Activated CD4-positive, alpha-beta T cell treated with anti-CD3 and anti-CD28 coated beads, Interleukin-2, amount 10 ng/mL, durations not matched to agents 7 days and 5 days (primary cell): ENCODE results near the gene SLC7A8. TPM values are rescaled to one million over a fixed set of nuclear protein-coding genes. Genes with fewer than 3 reads are reported as not detected.

Experiments used
- CTCF ChIA-PET: fragments of 350-600 bp; sonication (Branson Sonifier 250); formaldehyde crosslinking; loops from one replicate; lab custom pipeline; 2021; ENCODE audit warnings: antibody characterized with exemption; lab: Charles Lee
- POLR2A ChIA-PET: fragments of 350-600 bp; sonication (Branson Sonifier 250); formaldehyde crosslinking; loops from one replicate; lab custom pipeline; 2021; ENCODE audit warnings: antibody characterized with exemption; lab: Charles Lee
- DNase-seq: peaks from one replicate; pipeline ENCODE4 v3.0.0-alpha.2; 2020
- H3K27ac Mint-ChIP-seq: one replicate; pipeline ENCODE4 v1.8.0; 2021; ENCODE audit warnings: mild to moderate bottlenecking, moderate library complexity, mixed read lengths
- H3K27me3 Mint-ChIP-seq: one replicate; pipeline ENCODE4 v1.8.0; 2021; ENCODE audit warnings: mixed read lengths
- H3K36me3 Mint-ChIP-seq: one replicate; pipeline ENCODE4 v1.8.0; 2021; ENCODE audit warnings: low read depth, mixed read lengths
- H3K4me1 Mint-ChIP-seq: one replicate; pipeline ENCODE4 v1.8.0; 2021; ENCODE audit warnings: mixed read lengths
- H3K4me3 Mint-ChIP-seq: one replicate; pipeline ENCODE4 v1.8.0; 2021; ENCODE audit warnings: mild to moderate bottlenecking, moderate library complexity, mixed read lengths
- H3K9me3 Mint-ChIP-seq: one replicate; pipeline ENCODE4 v1.8.0; 2021; ENCODE audit warnings: mixed read lengths
- total RNA-seq, 2 experiments: library from RNA; stranded (reverse); gene quantifications; one replicate each; pipeline ENCODE4 v1.2.3, GENCODE V29; 2021

SLC7A8 gene
- total RNA-seq, 2 experiments from 2014 or later: 0.27 to 0.64 TPM

GRCh38 chr14:23121361-23121771 is 62.1 kb downstream of the SLC7A8 start:
- Mint-ChIP-seq H3K9me3 (no peaks in the 10 kb centered on the region), H3K36me3 (no peaks in the 10 kb centered on the region), H3K27me3 (no peaks in the 10 kb centered on the region), H3K27ac (peak overlapping the region; percentile 67), H3K4me1 (peaks cover 38% of the 10 kb centered on the region), H3K4me3 (no peak overlapping the region)
- no peak for DNase-seq
- CTCF ChIA-PET: interaction anchor here (0.7 to 3.0 kb wide), 24 partner anchors 11 to 258 kb away, joined by 3 to 37 read pairs (median 4); partner anchors contain the start of genes PABPN1 and SLC7A8
- POLR2A ChIA-PET: interaction anchor here (0.6 kb wide), 1 partner anchor 64 kb away, joined by 3 read pairs; no protein-coding TSS in a partner anchor

GRCh38 chr14:23120541-23121251 is 62.8 kb downstream of the SLC7A8 start:
- Mint-ChIP-seq H3K36me3 (no peaks in the 10 kb centered on the region), H3K9me3 (no peaks in the 10 kb centered on the region), H3K27ac (peak overlapping the region; percentile 91), H3K27me3 (no peaks in the 10 kb centered on the region), H3K4me3 (peak overlapping the region; percentile 57), H3K4me1 (peaks cover 38% of the 10 kb centered on the region)
- CTCF ChIA-PET: interaction anchor here (0.6 to 3.0 kb wide), 38 partner anchors 9 to 259 kb away, joined by 3 to 37 read pairs (median 4); partner anchors contain the start of genes ACIN1, C14orf119, CIROP and PABPN1
- POLR2A ChIA-PET: interaction anchor here (2.0 kb wide), 1 partner anchor 26 kb away, joined by 12 read pairs; the partner anchor contains the start of genes ACIN1 and C14orf119
- DNase-seq: peak; percentile 86

GRCh38 chr14:23119363-23120327 is 63.8 kb downstream of the SLC7A8 start:
- H3K27ac Mint-ChIP-seq: peak overlapping the region; percentile 91
- CTCF ChIA-PET: interaction anchor here (0.6 to 3.0 kb wide), 15 partner anchors 9 to 146 kb away, joined by 3 to 37 read pairs (median 5); partner anchors contain the start of gene SLC7A8
- POLR2A ChIA-PET: interaction anchor here (0.5 to 2.0 kb wide), 2 partner anchors 25 to 1552 kb away, joined by 3 to 12 read pairs; partner anchors contain the start of genes ACIN1 and C14orf119
- peaks cover 43% of the 10 kb centered on the region for H3K4me1 Mint-ChIP-seq
- H3K27me3 Mint-ChIP-seq: no peaks in the 10 kb centered on the region
- DNase-seq: peak; percentile 65
- no peaks in the 10 kb centered on the region for H3K36me3 Mint-ChIP-seq
- no peaks in the 10 kb centered on the region for H3K9me3 Mint-ChIP-seq
- peak overlapping the region; percentile 57 for H3K4me3 Mint-ChIP-seq

- POLR2A ChIA-PET: interaction anchor here (2.0 kb wide), 1 partner anchor 24 kb away, joined by 12 read pairs; the partner anchor contains the start of genes ACIN1 and C14orf119
- H3K4me3 Mint-ChIP-seq: peak within 1 kb of the TSS; percentile 57
Observed at GRCh38 chr14:23118506-23119362, 64.7 kb downstream of the SLC7A8 start, which contains the start of gene CEBPE. Gene CEBPE, minus strand, starts transcription at chr14:23119255. Its CDS starts 164 bp downstream, at chr14:23119091.

GRCh38 chr14:23117371-23118020 is 66.0 kb downstream of the SLC7A8 start:
- Mint-ChIP-seq H3K36me3 (no peaks in the 10 kb centered on the region), H3K27ac (peak overlapping the region; percentile 39), H3K4me1 (peaks cover 49% of the 10 kb centered on the region), H3K4me3 (no peak overlapping the region), H3K27me3 (no peaks in the 10 kb centered on the region), H3K9me3 (no peaks in the 10 kb centered on the region)
- ChIA-PET POLR2A (no interaction called here), CTCF (interaction anchor here (1.1 kb wide), 1 partner anchor 60 kb away, joined by 3 read pairs; the partner anchor contains the start of gene CDH24)
- no peak for DNase-seq

More at GRCh38 chr14:23118506-23119362, 64.7 kb downstream of the SLC7A8 start, which contains the start of gene CEBPE:
- Mint-ChIP-seq H3K9me3 (no peaks in the 10 kb centered on the region), H3K4me1 (peaks cover 49% of the 10 kb centered on the region), H3K36me3 (no peaks in the 10 kb centered on the region), H3K27ac (peak within 1 kb of the TSS; percentile 91), H3K27me3 (no peaks in the 10 kb centered on the region)
- CTCF ChIA-PET: interaction anchor here (2.9 to 3.0 kb wide), 2 partner anchors 20 to 70 kb away, joined by 15 to 37 read pairs; no protein-coding TSS in a partner anchor
- DNase-seq: no peak

- Mint-ChIP-seq H3K4me1 (peaks cover 36% of the 10 kb centered on the region), H3K27me3 (no peaks in the 10 kb centered on the region), H3K4me3 (no peak overlapping the region), H3K36me3 (no peaks in the 10 kb centered on the region), H3K27ac (no peak overlapping the region), H3K9me3 (no peaks in the 10 kb centered on the region)
- DNase-seq: no peak
- ChIA-PET POLR2A (no interaction called here), CTCF (no interaction called here)
Observed at GRCh38 chr14:23115918-23116317, 67.5 kb downstream of the SLC7A8 start.

GRCh38 chr14:23115039-23115731 is 68.3 kb downstream of the SLC7A8 start:
- no peaks in the 10 kb centered on the region for H3K27me3 Mint-ChIP-seq
- ChIA-PET CTCF (no interaction called here), POLR2A (no interaction called here)
- H3K27ac Mint-ChIP-seq: no peak overlapping the region
- no peaks in the 10 kb centered on the region for H3K9me3 Mint-ChIP-seq
- no peak for DNase-seq
- H3K36me3 Mint-ChIP-seq: no peaks in the 10 kb centered on the region
- H3K4me3 Mint-ChIP-seq: no peak overlapping the region
- peaks cover 29% of the 10 kb centered on the region for H3K4me1 Mint-ChIP-seq

- Mint-ChIP-seq H3K4me3 (no peak overlapping the region), H3K36me3 (no peaks in the 10 kb centered on the region), H3K27me3 (no peaks in the 10 kb centered on the region), H3K4me1 (peaks cover 24% of the 10 kb centered on the region), H3K27ac (no peak overlapping the region), H3K9me3 (no peaks in the 10 kb centered on the region)
- no peak for DNase-seq
- CTCF ChIA-PET: no interaction called here
- POLR2A ChIA-PET: no interaction called here
Observed at GRCh38 chr14:23114669-23115038, 68.8 kb downstream of the SLC7A8 start.

GRCh38 chr14:23114120-23114458 is 69.4 kb downstream of the SLC7A8 start:
- H3K4me3 Mint-ChIP-seq: no peak overlapping the region
- H3K4me1 Mint-ChIP-seq: peaks cover 18% of the 10 kb centered on the region
- no peak for DNase-seq
- H3K27ac Mint-ChIP-seq: no peak overlapping the region
- no peaks in the 10 kb centered on the region for H3K9me3 Mint-ChIP-seq
- POLR2A ChIA-PET: no interaction called here
- H3K27me3 Mint-ChIP-seq: no peaks in the 10 kb centered on the region
- H3K36me3 Mint-ChIP-seq: no peaks in the 10 kb centered on the region
- CTCF ChIA-PET: no interaction called here

GRCh38 chr14:23113431-23114119 is 69.9 kb downstream of the SLC7A8 start:
- Mint-ChIP-seq H3K4me3 (no peak overlapping the region), H3K36me3 (no peaks in the 10 kb centered on the region), H3K9me3 (no peaks in the 10 kb centered on the region), H3K27me3 (no peaks in the 10 kb centered on the region), H3K4me1 (peaks cover 14% of the 10 kb centered on the region), H3K27ac (no peak overlapping the region)
- CTCF ChIA-PET: interaction anchor here (0.6 to 5.5 kb wide), 4 partner anchors 7 to 188 kb away, joined by 3 to 31 read pairs (median 4); no protein-coding TSS in a partner anchor
- DNase-seq: no peak
- POLR2A ChIA-PET: no interaction called here
